Fibroblast of the conjunctiva (primary cell): ENCODE results near the gene SCYL1.

ENCODE experiments used
- DNase-seq: peaks from one replicate; pipeline ENCODE4 v3.0.0-alpha.2; 2010; ENCODE audit warnings: low read depth

The SCYL1 gene

GRCh38 chr11:65571420-65571819 is 46.5 kb downstream of the SCYL1 start:
- DNase-seq = no peak

GRCh38 chr11:65571940-65572339 is 47.1 kb downstream of the SCYL1 start:
- no peak for DNase-seq

- peak; percentile 47 for DNase-seq
These were observed 47.6 kb downstream of the SCYL1 start, which contains the start of gene FAM89B for GRCh38 chr11:65572356-65573051. Gene FAM89B (plus strand): TSS chr11:65572538. CDS start chr11:65572670, 132 bp downstream.

- no peak for DNase-seq
These were observed 48.7 kb downstream of the SCYL1 start for GRCh38 chr11:65573391-65574079.

- peak; percentile 88 for DNase-seq
These were observed 49.4 kb downstream of the SCYL1 start for GRCh38 chr11:65574109-65574810.

GRCh38 chr11:65574811-65575567 is 50.1 kb downstream of the SCYL1 start:
- DNase-seq = no peak

GRCh38 chr11:65575568-65576231 is 50.8 kb downstream of the SCYL1 start, which contains the start of gene EHBP1L1:
Gene EHBP1L1 (plus strand): TSS chr11:65576053. CDS start chr11:65576303, 250 bp downstream.
- DNase-seq = no peak

- no peak for DNase-seq
These were observed 51.5 kb downstream of the SCYL1 start for GRCh38 chr11:65576232-65576866.

GRCh38 chr11:65576867-65577755 is 52.2 kb downstream of the SCYL1 start:
- DNase-seq = no peak

GRCh38 chr11:65577756-65578109 is 52.9 kb downstream of the SCYL1 start:
- no peak for DNase-seq

- DNase-seq = no peak
These were observed 53.3 kb downstream of the SCYL1 start for GRCh38 chr11:65578134-65578533.

GRCh38 chr11:65578667-65579066 is 53.8 kb downstream of the SCYL1 start:
- no peak for DNase-seq

- DNase-seq = no peak
These were observed 54.4 kb downstream of the SCYL1 start for GRCh38 chr11:65579291-65579690.

GRCh38 chr11:65580031-65580692 is 55.3 kb downstream of the SCYL1 start:
- DNase-seq = no peak

- no peak for DNase-seq
These were observed 55.9 kb downstream of the SCYL1 start for GRCh38 chr11:65580756-65581155.

GRCh38 chr11:65581928-65582327 is 57.0 kb downstream of the SCYL1 start:
- DNase-seq = no peak

GRCh38 chr11:65583589-65583988 is 58.7 kb downstream of the SCYL1 start:
- DNase-seq = no peak

- no peak for DNase-seq
These were observed 59.2 kb downstream of the SCYL1 start for GRCh38 chr11:65584106-65584505.

- no peak for DNase-seq
These were observed 59.9 kb downstream of the SCYL1 start for GRCh38 chr11:65584723-65585171.
